ENCODE results near the gene MORF4L1. TPM values are rescaled to one million over a fixed set of nuclear protein-coding genes. Genes with fewer than 3 reads are reported as not detected.
"Not testable (repeated sequence)": the region's sequence is repeated elsewhere in the genome, so short reads cannot be mapped to it uniquely, and the experiment has no call there.

The MORF4L1 gene
- total RNA-seq, 1 experiment from 2014 or later: 146 TPM

- H3K79me2 ChIP-seq (ENCODE audit: low read length): no peaks in the 10 kb centered on the region
- no peaks in the 10 kb centered on the region for H3K27me3 ChIP-seq (ENCODE audit: low read length)
- no peak overlapping the region for H3K9ac ChIP-seq (ENCODE audit: low read length)
- H3K9me3 ChIP-seq (ENCODE audit: low read length): no peaks in the 10 kb centered on the region
- H3K4me2 ChIP-seq (ENCODE audit: low read depth, low read length, poor library complexity, severe bottlenecking): no peak overlapping the region
- H4K20me1 ChIP-seq (ENCODE audit: insufficient read depth, low read depth, low read length): no peaks in the 10 kb centered on the region
- no peaks in the 10 kb centered on the region for H3K9me2 ChIP-seq (replicated peaks; ENCODE audit: insufficient read depth, low read length)
- H3K36me3 ChIP-seq (ENCODE audit: insufficient read depth, low read length): no peaks in the 10 kb centered on the region
- no peak overlapping the region for H3K4me3 ChIP-seq (ENCODE audit: low read length)
- H2AFZ ChIP-seq (ENCODE audit: low read length): no peak overlapping the region
- no peak for DNase-seq
- H3K27ac ChIP-seq (ENCODE audit: low read length): no peak overlapping the region
- peaks cover 8% of the 10 kb centered on the region for H3K4me1 ChIP-seq (ENCODE audit: low read length)
Observed at GRCh38 chr15:78838489-78838888, 34.2 kb upstream of the MORF4L1 start.

- H3K4me2 ChIP-seq (ENCODE audit: low read depth, low read length, poor library complexity, severe bottlenecking); H3K27me3 ChIP-seq (ENCODE audit: low read length); DNase-seq; H3K4me3 ChIP-seq (ENCODE audit: low read length); H3K9me2 ChIP-seq (replicated peaks; ENCODE audit: insufficient read depth, low read length); H3K27ac ChIP-seq (ENCODE audit: low read length); H3K9me3 ChIP-seq (ENCODE audit: low read length); H3K4me1 ChIP-seq (ENCODE audit: low read length); H2AFZ ChIP-seq (ENCODE audit: low read length); H3K79me2 ChIP-seq (ENCODE audit: low read length); H4K20me1 ChIP-seq (ENCODE audit: insufficient read depth, low read depth, low read length); H3K9ac ChIP-seq (ENCODE audit: low read length); H3K36me3 ChIP-seq (ENCODE audit: insufficient read depth, low read length): not testable (repeated sequence)
Observed at GRCh38 chr15:78839151-78839550, 33.5 kb upstream of the MORF4L1 start.

GRCh38 chr15:78840661-78841375 lies 31.9 kb upstream of the MORF4L1 start:
- Histone ChIP-seq H2AFZ (ENCODE audit: low read length) (no peak overlapping the region), H3K27me3 (ENCODE audit: low read length) (no peaks in the 10 kb centered on the region), H3K27ac (ENCODE audit: low read length) (no peak overlapping the region), H3K36me3 (ENCODE audit: insufficient read depth, low read length) (no peaks in the 10 kb centered on the region), H3K4me2 (ENCODE audit: low read depth, low read length, poor library complexity, severe bottlenecking) (no peak overlapping the region), H3K4me1 (ENCODE audit: low read length) (peaks cover 8% of the 10 kb centered on the region), H3K9me3 (ENCODE audit: low read length) (no peaks in the 10 kb centered on the region), H3K4me3 (ENCODE audit: low read length) (no peak overlapping the region), H3K9me2 (replicated peaks; ENCODE audit: insufficient read depth, low read length) (no peaks in the 10 kb centered on the region), H3K9ac (ENCODE audit: low read length) (no peak overlapping the region), H4K20me1 (ENCODE audit: insufficient read depth, low read depth, low read length) (no peaks in the 10 kb centered on the region), H3K79me2 (ENCODE audit: low read length) (no peaks in the 10 kb centered on the region)
- peak; percentile 71 for DNase-seq

GRCh38 chr15:78841376-78841706 lies 31.3 kb upstream of the MORF4L1 start:
- Histone ChIP-seq H3K36me3 (ENCODE audit: insufficient read depth, low read length) (no peaks in the 10 kb centered on the region), H3K4me2 (ENCODE audit: low read depth, low read length, poor library complexity, severe bottlenecking) (no peak overlapping the region), H3K27ac (ENCODE audit: low read length) (no peak overlapping the region), H3K9me2 (replicated peaks; ENCODE audit: insufficient read depth, low read length) (no peaks in the 10 kb centered on the region), H3K4me3 (ENCODE audit: low read length) (no peak overlapping the region), H2AFZ (ENCODE audit: low read length) (no peak overlapping the region), H3K9me3 (ENCODE audit: low read length) (no peaks in the 10 kb centered on the region), H3K79me2 (ENCODE audit: low read length) (no peaks in the 10 kb centered on the region), H4K20me1 (ENCODE audit: insufficient read depth, low read depth, low read length) (no peaks in the 10 kb centered on the region), H3K4me1 (ENCODE audit: low read length) (peaks cover 8% of the 10 kb centered on the region), H3K9ac (ENCODE audit: low read length) (no peak overlapping the region), H3K27me3 (ENCODE audit: low read length) (no peaks in the 10 kb centered on the region)
- DNase-seq: no peak

- Histone ChIP-seq H3K9me3 (ENCODE audit: low read length) (no peaks in the 10 kb centered on the region), H3K27ac (ENCODE audit: low read length) (no peak overlapping the region), H3K4me3 (ENCODE audit: low read length) (no peak overlapping the region), H3K9ac (ENCODE audit: low read length) (no peak overlapping the region), H3K4me1 (ENCODE audit: low read length) (peaks cover 8% of the 10 kb centered on the region), H2AFZ (ENCODE audit: low read length) (no peak overlapping the region), H3K36me3 (ENCODE audit: insufficient read depth, low read length) (no peaks in the 10 kb centered on the region), H3K9me2 (replicated peaks; ENCODE audit: insufficient read depth, low read length) (no peaks in the 10 kb centered on the region), H3K79me2 (ENCODE audit: low read length) (no peaks in the 10 kb centered on the region), H4K20me1 (ENCODE audit: insufficient read depth, low read depth, low read length) (no peaks in the 10 kb centered on the region), H3K27me3 (ENCODE audit: low read length) (no peaks in the 10 kb centered on the region), H3K4me2 (ENCODE audit: low read depth, low read length, poor library complexity, severe bottlenecking) (no peak overlapping the region)
- DNase-seq: no peak
Observed at GRCh38 chr15:78841891-78842290, 30.8 kb upstream of the MORF4L1 start.

- Histone ChIP-seq H3K9me2 (replicated peaks; ENCODE audit: insufficient read depth, low read length) (no peaks in the 10 kb centered on the region), H3K9ac (ENCODE audit: low read length) (no peak overlapping the region), H3K36me3 (ENCODE audit: insufficient read depth, low read length) (no peaks in the 10 kb centered on the region), H3K4me2 (ENCODE audit: low read depth, low read length, poor library complexity, severe bottlenecking) (no peak overlapping the region), H4K20me1 (ENCODE audit: insufficient read depth, low read depth, low read length) (no peaks in the 10 kb centered on the region), H3K4me1 (ENCODE audit: low read length) (peaks cover 8% of the 10 kb centered on the region), H3K27ac (ENCODE audit: low read length) (no peak overlapping the region), H3K4me3 (ENCODE audit: low read length) (no peak overlapping the region), H2AFZ (ENCODE audit: low read length) (no peak overlapping the region), H3K27me3 (ENCODE audit: low read length) (no peaks in the 10 kb centered on the region), H3K9me3 (ENCODE audit: low read length) (no peaks in the 10 kb centered on the region), H3K79me2 (ENCODE audit: low read length) (no peaks in the 10 kb centered on the region)
- no peak for DNase-seq
Observed at GRCh38 chr15:78842519-78842918, 30.2 kb upstream of the MORF4L1 start.

GRCh38 chr15:78846906-78847305 lies 25.8 kb upstream of the MORF4L1 start:
- not testable (repeated sequence) for H3K9me3 ChIP-seq (ENCODE audit: low read length); H2AFZ ChIP-seq (ENCODE audit: low read length); H4K20me1 ChIP-seq (ENCODE audit: insufficient read depth, low read depth, low read length); H3K4me2 ChIP-seq (ENCODE audit: low read depth, low read length, poor library complexity, severe bottlenecking); H3K9me2 ChIP-seq (replicated peaks; ENCODE audit: insufficient read depth, low read length); H3K79me2 ChIP-seq (ENCODE audit: low read length); DNase-seq; H3K36me3 ChIP-seq (ENCODE audit: insufficient read depth, low read length); H3K27ac ChIP-seq (ENCODE audit: low read length); H3K27me3 ChIP-seq (ENCODE audit: low read length); H3K4me1 ChIP-seq (ENCODE audit: low read length); H3K4me3 ChIP-seq (ENCODE audit: low read length); H3K9ac ChIP-seq (ENCODE audit: low read length)

GRCh38 chr15:78847387-78847906 lies 25.2 kb upstream of the MORF4L1 start:
- H3K4me2 ChIP-seq (ENCODE audit: low read depth, low read length, poor library complexity, severe bottlenecking); H3K27me3 ChIP-seq (ENCODE audit: low read length); H3K9ac ChIP-seq (ENCODE audit: low read length); DNase-seq; H2AFZ ChIP-seq (ENCODE audit: low read length); H3K79me2 ChIP-seq (ENCODE audit: low read length); H3K4me1 ChIP-seq (ENCODE audit: low read length); H4K20me1 ChIP-seq (ENCODE audit: insufficient read depth, low read depth, low read length); H3K9me2 ChIP-seq (replicated peaks; ENCODE audit: insufficient read depth, low read length); H3K36me3 ChIP-seq (ENCODE audit: insufficient read depth, low read length); H3K4me3 ChIP-seq (ENCODE audit: low read length); H3K9me3 ChIP-seq (ENCODE audit: low read length); H3K27ac ChIP-seq (ENCODE audit: low read length): not testable (repeated sequence)
